Brain microvascular endothelial cell (primary cell): Measurements from ENCODE around the gene SPATA32.

Source experiments
- DNase-seq: peaks from one replicate; pipeline ENCODE4 v3.0.0-alpha.2; 2020
- H3K27ac ChIP-seq: fragments of 250-450 bp; sonication (Bioruptor Pico); 2 replicates; pipeline ENCODE4 v1.5.1; 2020; ENCODE audit warnings: mild to moderate bottlenecking, moderate library complexity
- H3K27me3 ChIP-seq: fragments of 250-450 bp; sonication (Bioruptor Pico); replicated peaks from 2 replicates; pipeline ENCODE4 v1.5.1; 2020; ENCODE audit warnings: mild to moderate bottlenecking
- H3K36me3 ChIP-seq: fragments of 250-450 bp; sonication (Bioruptor Pico); replicated peaks from 2 replicates; pipeline ENCODE4 v1.5.1; 2020; ENCODE audit warnings: mild to moderate bottlenecking
- H3K4me3 ChIP-seq: 2 replicates; pipeline ENCODE4 v1.5.1; 2011; ENCODE audit warnings: low read depth, mild to moderate bottlenecking, control low read depth, low read length, moderate library complexity
- CTCF ChIP-seq: IDR thresholded peaks from 2 replicates; pipeline ENCODE4 v1.5.1; 2011; ENCODE audit warnings: low read depth, mild to moderate bottlenecking, moderate library complexity, low read length, control low read depth, inconsistent platforms; ENCODE audit errors: missing control alignments
- in situ Hi-C: cut with HindIII; loops from 2 replicates; pipeline ENCODE4 v1.10.0; 2017; ENCODE audit warnings: low sequenced_read_pairs, low pct_ligation_motif_present

SPATA32 gene

GRCh38 chr17:45238155-45238774, 23.6 kb downstream of the SPATA32 start:
- Histone ChIP-seq H3K27ac (no peak overlapping the region), H3K4me3 (no peak overlapping the region), H3K36me3 (no peaks in the 10 kb centered on the region), H3K27me3 (peaks cover 11% of the 10 kb centered on the region)
- in situ Hi-C loops, result no loop called here
- DNase-seq, result no peak
- no peak for TF ChIP-seq CTCF

- Histone ChIP-seq H3K27ac (no peak overlapping the region), H3K4me3 (no peak overlapping the region), H3K27me3 (peaks cover 11% of the 10 kb centered on the region), H3K36me3 (no peaks in the 10 kb centered on the region)
- TF ChIP-seq CTCF, result no peak
- DNase-seq, result no peak
- in situ Hi-C loops, result no loop called here
Measured at GRCh38 chr17:45237686-45238085, 24.2 kb downstream of the SPATA32 start.

GRCh38 chr17:45236282-45236606, 25.6 kb downstream of the SPATA32 start:
- no peak for TF ChIP-seq CTCF
- H3K36me3 ChIP-seq, result no peaks in the 10 kb centered on the region
- peaks cover 7% of the 10 kb centered on the region for H3K27me3 ChIP-seq
- H3K4me3 ChIP-seq, result no peak overlapping the region
- no peak for DNase-seq
- in situ Hi-C loops, result no loop called here
- no peak overlapping the region for H3K27ac ChIP-seq

GRCh38 chr17:45235416-45236281, 26.2 kb downstream of the SPATA32 start:
- DNase-seq, result peak; percentile 64
- Histone ChIP-seq H3K27ac (no peak overlapping the region), H3K4me3 (no peak overlapping the region), H3K36me3 (no peaks in the 10 kb centered on the region), H3K27me3 (peaks cover 2% of the 10 kb centered on the region)
- TF ChIP-seq CTCF, result peak; percentile 86
- in situ Hi-C loops, result no loop called here

GRCh38 chr17:45234641-45235415, 27.1 kb downstream of the SPATA32 start:
- H3K27me3 ChIP-seq, result no peaks in the 10 kb centered on the region
- H3K27ac ChIP-seq, result no peak overlapping the region
- TF ChIP-seq CTCF, result peak; percentile 61
- no peak overlapping the region for H3K4me3 ChIP-seq
- H3K36me3 ChIP-seq, result no peaks in the 10 kb centered on the region
- no peak for DNase-seq
- in situ Hi-C loops, result no loop called here
